Endometrial microvascular endothelial cells (primary cell): Measurements from ENCODE around the gene USP10. TPM values are rescaled to one million over a fixed set of nuclear protein-coding genes. Genes with fewer than 3 reads are reported as not detected.

Experiments used
- in situ Hi-C: cut with HindIII; loops from 2 replicates; pipeline ENCODE4 v1.10.0; 2017; ENCODE audit warnings: low sequenced_read_pairs, low pct_unique_long_range_greater_than_20kb; ENCODE audit errors: inconsistent ontology term
- total RNA-seq: library from RNA; depleted of rRNA; stranded (reverse); fragments of >200 nt; gene quantifications from one replicate; pipeline ENCODE4 v1.2.3, GENCODE V29; 2015; ENCODE audit errors: inconsistent ontology term

The USP10 gene
- total RNA-seq, 1 donor from 2014 or later: 92.3 TPM

GRCh38 chr16:84759906-84760305, 60.1 kb downstream of the USP10 start:
- in situ Hi-C loops: no loop called here

- in situ Hi-C loops: no loop called here
These were observed 61.9 kb downstream of the USP10 start for GRCh38 chr16:84761448-84762368.

- in situ Hi-C loops: no loop called here
These were observed 63.4 kb downstream of the USP10 start for GRCh38 chr16:84763164-84763563.

- in situ Hi-C loops: no loop called here
These were observed 63.8 kb downstream of the USP10 start for GRCh38 chr16:84763629-84764028.

GRCh38 chr16:84764970-84765369, 65.2 kb downstream of the USP10 start:
- in situ Hi-C loops: no loop called here

- in situ Hi-C loops: no loop called here
These were observed 66.1 kb downstream of the USP10 start for GRCh38 chr16:84765616-84766580.

GRCh38 chr16:84766978-84767773, 67.4 kb downstream of the USP10 start:
- in situ Hi-C loops: no loop called here

- in situ Hi-C loops: no loop called here
These were observed 68.4 kb downstream of the USP10 start for GRCh38 chr16:84768061-84768807.

GRCh38 chr16:84768808-84769197, 69.0 kb downstream of the USP10 start:
- in situ Hi-C loops: no loop called here

- in situ Hi-C loops: no loop called here
These were observed 69.6 kb downstream of the USP10 start for GRCh38 chr16:84769416-84769815.

GRCh38 chr16:84773312-84773711, 73.5 kb downstream of the USP10 start:
- in situ Hi-C loops: no loop called here

- in situ Hi-C loops: no loop called here
These were observed 75.0 kb downstream of the USP10 start for GRCh38 chr16:84774810-84775209.

GRCh38 chr16:84775262-84775810, 75.5 kb downstream of the USP10 start:
- in situ Hi-C loops: no loop called here

- in situ Hi-C loops: no loop called here
These were observed 77.6 kb downstream of the USP10 start for GRCh38 chr16:84777435-84777834.

- in situ Hi-C loops: no loop called here
These were observed 78.9 kb downstream of the USP10 start for GRCh38 chr16:84778720-84779119.

GRCh38 chr16:84780063-84780462, 80.3 kb downstream of the USP10 start:
- in situ Hi-C loops: no loop called here

- in situ Hi-C loops: no loop called here
These were observed 81.0 kb downstream of the USP10 start for GRCh38 chr16:84780544-84781376.
